ENCODE measurements around the gene PXDC1. TPM values are rescaled to one million over a fixed set of nuclear protein-coding genes. Genes with fewer than 3 reads are reported as not detected.

The PXDC1 gene
- total RNA-seq, 1 donor from 2014 or later, result 0.30 TPM

DNA sequence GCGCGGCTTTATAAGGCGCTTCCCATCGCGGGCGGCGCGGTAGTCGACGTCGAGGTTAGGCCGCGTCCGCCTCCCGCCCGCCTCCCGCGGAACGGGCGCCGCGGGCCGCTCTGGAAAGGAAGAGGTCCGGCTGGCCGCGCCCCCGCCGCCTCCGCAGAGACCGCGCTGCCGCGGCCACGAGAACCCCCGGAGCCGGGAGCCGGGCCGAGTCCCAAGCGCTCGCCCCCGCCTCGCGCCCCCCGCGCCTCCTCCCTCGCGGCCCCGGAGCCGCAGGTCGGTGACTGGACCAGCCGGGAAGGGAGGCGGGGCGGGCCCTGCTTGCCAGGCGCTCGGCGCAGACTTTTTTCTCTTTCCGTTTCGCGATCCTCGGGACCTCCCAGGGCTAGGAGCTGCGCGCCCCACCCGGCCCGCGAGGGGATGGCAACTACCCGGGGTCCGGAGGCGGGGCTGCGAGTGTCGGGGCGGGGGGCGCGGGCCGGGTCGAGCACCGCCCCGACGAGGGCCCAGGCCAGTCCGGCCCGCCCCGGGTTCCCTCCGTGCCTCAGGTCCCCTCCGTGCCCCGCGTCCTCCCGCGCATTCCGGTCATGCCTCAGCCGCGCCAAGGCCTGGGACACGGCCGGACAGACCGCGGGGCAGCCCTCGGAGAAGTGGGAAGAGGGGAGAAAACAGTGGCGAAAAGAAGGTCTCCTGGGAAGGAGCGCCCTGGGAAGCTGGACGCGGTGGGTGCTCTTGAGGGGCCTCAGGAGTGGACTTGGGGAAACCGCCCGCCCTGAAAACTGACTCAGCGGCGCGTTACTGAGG lies 417 bp upstream of the PXDC1 start:
- no peaks in the 10 kb centered on the region for H3K9me3 Mint-ChIP-seq
- H3K36me3 Mint-ChIP-seq (ENCODE audit: low read depth), result no peaks in the 10 kb centered on the region
- no peak overlapping the region for H3K27ac Mint-ChIP-seq
- intact Hi-C loops (cut with micrococcal nuclease), result no loop called here
- H3K4me1 Mint-ChIP-seq, result peaks cover 3% of the 10 kb centered on the region
- peak overlapping the region; percentile 41 for H3K4me3 Mint-ChIP-seq
- H3K27me3 Mint-ChIP-seq, result peaks cover 73% of the 10 kb centered on the region
- peak; percentile 88 for DNase-seq

DNA sequence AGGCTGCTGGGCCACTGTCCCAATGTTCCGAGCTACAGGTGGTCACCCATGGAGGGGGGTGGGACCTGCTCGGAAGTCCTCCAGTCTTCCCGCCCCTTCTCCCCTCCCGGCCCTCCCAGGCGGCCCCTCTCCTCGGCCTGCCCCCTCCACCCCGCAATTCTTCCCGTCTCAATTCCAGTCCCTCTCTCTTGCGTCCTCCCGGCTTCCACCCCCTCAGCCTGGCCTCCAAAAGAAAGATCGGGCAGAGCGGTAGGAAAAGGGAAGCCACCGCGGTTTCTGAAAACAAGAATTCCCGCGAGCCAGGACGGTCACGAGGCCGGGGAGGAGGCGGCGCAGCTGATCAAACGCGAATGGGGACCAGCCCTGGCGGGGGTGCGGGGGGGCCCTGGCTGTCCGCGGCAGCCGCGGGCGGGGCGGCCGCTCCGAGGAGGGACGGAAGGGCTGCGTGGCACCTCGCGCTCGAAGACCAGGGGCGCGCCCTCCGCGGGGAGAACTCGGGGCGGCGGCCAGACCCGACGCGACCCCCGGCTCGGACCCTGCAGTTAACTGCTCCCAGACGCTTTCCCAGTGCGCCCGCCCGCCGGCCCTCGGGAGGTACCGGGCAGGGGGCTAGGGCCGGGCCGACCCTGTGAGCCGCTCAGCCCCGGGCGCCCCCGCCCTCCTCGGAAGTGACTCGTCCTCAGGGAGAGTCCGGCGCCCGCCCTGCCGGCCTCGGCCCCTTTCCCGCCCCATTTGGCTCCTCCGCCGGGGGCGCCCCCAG lies 1.0 kb downstream of the PXDC1 start:
- Mint-ChIP-seq H3K36me3 (ENCODE audit: low read depth) (no peaks in the 10 kb centered on the region), H3K27me3 (peaks cover 62% of the 10 kb centered on the region), H3K4me1 (peaks cover 3% of the 10 kb centered on the region), H3K4me3 (peak overlapping the region; percentile 44), H3K27ac (no peak overlapping the region), H3K9me3 (no peaks in the 10 kb centered on the region)
- peak; percentile 63 for DNase-seq
- intact Hi-C loops (cut with micrococcal nuclease), result no loop called here

DNA sequence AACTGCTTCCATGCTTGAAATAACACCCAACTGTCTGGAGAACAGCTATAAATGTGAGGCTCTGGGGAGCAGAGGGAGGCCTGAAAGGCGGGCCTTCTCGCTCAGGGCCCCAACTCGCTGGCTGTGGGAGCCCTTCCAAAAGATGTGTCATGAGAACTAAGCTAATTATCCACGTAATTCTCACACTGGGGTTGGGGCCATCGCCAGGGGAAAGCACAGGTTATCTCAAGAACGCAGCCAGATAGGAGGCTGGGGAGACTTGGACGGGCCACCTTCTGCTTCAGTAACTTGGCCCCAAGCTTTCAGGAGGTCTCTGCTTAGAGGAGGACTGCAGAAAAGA lies 1.6 kb downstream of the PXDC1 start:
- intact Hi-C loops (cut with micrococcal nuclease), result loop anchor here (10.0 kb wide), 1 partner anchor 1185 kb away; no protein-coding TSS in a partner anchor
- Mint-ChIP-seq H3K4me1 (peaks cover 3% of the 10 kb centered on the region), H3K36me3 (ENCODE audit: low read depth) (no peaks in the 10 kb centered on the region), H3K4me3 (peak overlapping the region; percentile 44), H3K27me3 (peaks cover 60% of the 10 kb centered on the region), H3K27ac (no peak overlapping the region), H3K9me3 (no peaks in the 10 kb centered on the region)
- DNase-seq, result no peak

DNA sequence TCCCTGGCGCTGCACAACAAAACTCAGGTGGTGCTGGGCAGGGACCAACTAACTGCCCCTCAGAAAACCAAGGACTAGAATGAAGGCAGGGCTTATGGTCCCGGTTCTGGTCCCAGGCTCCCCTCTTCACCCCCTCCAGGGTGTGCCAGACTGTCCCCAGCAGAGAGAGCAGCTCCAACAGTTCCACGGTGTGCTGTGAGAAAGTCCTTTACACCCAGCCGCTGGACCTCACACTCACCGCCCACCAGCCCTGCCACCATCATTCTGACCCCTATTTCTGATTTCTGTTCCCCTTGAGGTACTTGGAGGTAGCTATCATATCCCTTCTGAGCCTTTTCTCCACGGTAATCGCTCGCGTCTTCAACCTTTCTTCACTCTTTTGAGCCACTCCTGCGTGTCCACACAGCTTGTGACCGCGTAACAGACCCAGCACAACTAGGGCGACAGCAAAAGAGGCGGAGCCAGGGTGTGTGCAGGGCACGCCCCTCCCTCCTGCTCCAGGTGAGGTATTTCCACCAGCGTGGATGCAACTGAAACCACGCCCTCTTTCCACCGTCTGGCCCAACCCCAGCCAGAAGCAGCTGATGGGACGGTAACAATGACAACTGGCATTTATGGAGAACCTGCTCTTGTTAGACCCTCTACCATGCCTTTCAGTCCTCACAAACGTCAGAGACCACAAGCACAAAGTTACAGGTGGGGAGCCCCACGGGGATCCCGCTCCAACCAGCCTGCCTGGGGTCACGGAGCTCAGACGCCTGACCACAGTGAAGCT lies 2.3 kb downstream of the PXDC1 start:
- H3K27me3 Mint-ChIP-seq, result peaks cover 53% of the 10 kb centered on the region
- no peak for DNase-seq
- no peaks in the 10 kb centered on the region for H3K9me3 Mint-ChIP-seq
- intact Hi-C loops (cut with micrococcal nuclease), result loop anchor here (10.0 kb wide), 1 partner anchor 1186 kb away; no protein-coding TSS in a partner anchor
- H3K27ac Mint-ChIP-seq, result no peak overlapping the region
- H3K4me3 Mint-ChIP-seq, result no peak overlapping the region
- H3K4me1 Mint-ChIP-seq, result peaks cover 3% of the 10 kb centered on the region
- H3K36me3 Mint-ChIP-seq (ENCODE audit: low read depth), result no peaks in the 10 kb centered on the region

DNA sequence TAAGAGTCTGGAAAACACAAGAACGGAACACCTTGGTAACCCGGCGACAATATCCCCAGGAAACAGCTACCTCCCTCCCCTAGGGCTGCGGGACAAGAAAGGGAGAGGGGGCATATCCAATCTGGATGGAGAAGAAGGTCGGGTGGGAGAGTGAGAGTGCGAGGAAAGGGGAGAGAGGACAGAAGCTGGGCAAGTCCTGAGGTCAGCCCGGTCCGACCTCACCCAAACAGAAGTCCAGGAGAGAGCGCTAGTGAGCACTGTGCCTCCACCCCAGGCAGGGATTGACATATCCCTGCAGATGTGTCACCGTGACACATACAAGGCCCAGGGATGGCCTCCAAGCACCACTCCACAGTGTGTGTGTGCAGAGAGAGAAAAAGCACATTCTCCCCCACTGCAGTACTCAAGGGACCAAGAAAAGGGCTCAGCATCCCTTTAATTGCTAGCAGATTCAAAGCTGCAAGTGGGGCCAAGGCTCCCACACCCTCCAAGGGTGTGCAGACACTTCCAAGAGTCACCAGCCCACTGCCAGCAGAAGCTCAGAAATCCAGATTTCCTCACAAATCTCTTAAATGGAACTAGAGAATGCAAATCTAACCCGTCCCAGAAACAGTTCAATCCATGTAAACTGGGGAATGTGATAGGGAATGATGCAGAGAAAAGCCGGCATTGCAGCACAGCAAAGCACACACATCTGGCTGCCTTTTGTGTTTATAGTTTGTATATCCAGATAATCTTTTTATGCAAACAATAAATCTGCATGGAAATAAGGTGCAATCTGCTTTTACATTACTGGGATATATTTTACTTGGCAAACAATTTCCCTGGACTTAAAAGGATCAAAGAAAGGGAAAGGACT lies 3.1 kb downstream of the PXDC1 start:
- no peaks in the 10 kb centered on the region for H3K36me3 Mint-ChIP-seq (ENCODE audit: low read depth)
- peaks cover 3% of the 10 kb centered on the region for H3K4me1 Mint-ChIP-seq
- no peak overlapping the region for H3K4me3 Mint-ChIP-seq
- no peak overlapping the region for H3K27ac Mint-ChIP-seq
- H3K27me3 Mint-ChIP-seq, result peaks cover 45% of the 10 kb centered on the region
- intact Hi-C loops (cut with micrococcal nuclease), result loop anchor here (10.0 kb wide), 1 partner anchor 1186 kb away; no protein-coding TSS in a partner anchor
- no peaks in the 10 kb centered on the region for H3K9me3 Mint-ChIP-seq
- peak; percentile 79 for DNase-seq

DNA sequence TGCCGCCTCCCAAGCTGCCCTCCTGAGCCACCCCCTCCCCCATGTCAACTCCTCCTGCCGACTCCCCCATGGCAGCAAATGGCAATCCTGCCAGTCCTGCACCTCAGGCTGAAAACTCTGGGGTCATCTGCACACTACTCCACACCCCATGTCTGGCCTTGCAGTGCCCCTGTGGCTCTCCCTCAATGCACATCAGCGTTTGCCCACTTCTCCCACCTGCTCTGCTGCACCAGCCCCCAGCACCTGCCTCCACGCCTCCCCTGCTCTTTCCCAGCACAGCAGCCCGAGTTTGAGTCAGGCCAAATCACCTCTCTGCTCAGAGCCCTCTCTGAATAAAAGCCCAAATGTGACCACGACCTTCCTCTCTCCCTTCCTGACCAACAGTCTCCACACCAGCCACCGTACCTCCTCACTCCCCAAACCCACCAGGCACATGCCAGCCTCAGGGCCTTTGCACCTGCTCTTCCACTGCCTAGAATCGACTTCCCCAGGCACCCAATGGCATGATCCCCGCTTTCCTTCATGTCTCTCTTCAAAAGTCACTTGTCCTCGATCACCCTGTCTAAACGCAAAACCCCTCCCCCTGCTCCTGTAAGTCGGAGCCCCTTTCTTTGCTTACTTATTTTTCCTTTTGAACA lies 4.3 kb downstream of the PXDC1 start:
- Mint-ChIP-seq H3K36me3 (ENCODE audit: low read depth) (no peaks in the 10 kb centered on the region), H3K27ac (no peak overlapping the region), H3K4me1 (peaks cover 6% of the 10 kb centered on the region), H3K27me3 (peaks cover 35% of the 10 kb centered on the region), H3K9me3 (no peaks in the 10 kb centered on the region), H3K4me3 (no peak overlapping the region)
- DNase-seq, result no peak
- intact Hi-C loops (cut with micrococcal nuclease), result loop anchor here (10.0 kb wide), 1 partner anchor 1188 kb away; no protein-coding TSS in a partner anchor

DNA sequence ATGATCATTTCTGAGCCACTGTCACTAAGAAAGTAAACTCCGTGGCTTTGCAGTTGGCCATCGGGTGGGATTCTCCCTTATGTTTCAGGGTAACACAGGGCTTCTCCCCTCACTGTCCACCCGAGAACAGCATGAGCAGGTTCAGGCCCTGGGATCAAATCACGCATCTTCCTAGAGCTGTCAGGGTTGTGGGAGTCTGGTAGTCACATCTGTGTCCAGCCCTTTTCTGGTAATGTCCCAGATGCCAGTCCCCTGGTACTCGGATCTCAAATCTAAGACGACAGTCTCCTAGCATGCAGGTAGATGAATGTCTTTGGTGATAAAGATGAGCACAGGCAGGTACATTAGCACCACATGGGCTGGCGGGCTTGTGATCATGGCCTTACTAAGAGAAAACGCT lies 4.8 kb downstream of the PXDC1 start:
- intact Hi-C loops (cut with micrococcal nuclease), result loop anchor here (10.0 kb wide), 1 partner anchor 1188 kb away; no protein-coding TSS in a partner anchor
- Mint-ChIP-seq H3K27ac (no peak overlapping the region), H3K4me1 (peaks cover 9% of the 10 kb centered on the region), H3K4me3 (no peak overlapping the region), H3K9me3 (no peaks in the 10 kb centered on the region), H3K36me3 (ENCODE audit: low read depth) (no peaks in the 10 kb centered on the region), H3K27me3 (peaks cover 40% of the 10 kb centered on the region)
- DNase-seq, result no peak

DNA sequence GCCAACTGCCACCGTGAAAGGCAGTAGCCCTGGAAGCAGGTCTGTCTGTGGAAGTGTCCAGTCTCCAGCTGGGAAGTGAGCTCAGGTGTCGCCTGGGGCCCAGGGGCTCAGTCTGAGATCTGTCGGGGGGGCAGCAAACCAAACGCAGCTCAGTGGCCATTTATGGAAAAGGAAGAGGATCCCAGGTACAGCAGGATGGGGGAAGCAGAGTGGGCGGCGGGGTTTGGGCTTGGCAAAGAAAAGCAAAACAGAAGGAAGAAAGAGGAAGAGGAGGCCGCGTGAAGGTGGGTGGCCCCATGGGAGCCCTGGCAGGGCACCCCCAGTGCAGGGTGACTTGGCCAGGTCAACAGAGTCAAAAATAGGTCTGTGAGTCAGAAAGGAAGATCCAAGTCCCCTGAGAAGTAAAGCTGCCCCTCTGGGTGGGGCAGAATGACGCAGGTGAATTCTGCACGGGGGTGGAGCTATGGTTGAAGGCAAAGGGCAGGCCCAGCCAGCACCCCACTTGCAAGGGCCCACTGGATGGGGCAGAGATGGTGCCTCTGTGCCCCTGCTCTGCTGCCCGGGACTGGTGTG lies 5.3 kb downstream of the PXDC1 start:
- Mint-ChIP-seq H3K4me1 (peaks cover 9% of the 10 kb centered on the region), H3K27ac (no peak overlapping the region), H3K9me3 (no peaks in the 10 kb centered on the region), H3K4me3 (no peak overlapping the region), H3K36me3 (ENCODE audit: low read depth) (no peaks in the 10 kb centered on the region), H3K27me3 (peaks cover 44% of the 10 kb centered on the region)
- intact Hi-C loops (cut with micrococcal nuclease), result loop anchor here (10.0 kb wide), 1 partner anchor 1189 kb away; no protein-coding TSS in a partner anchor
- DNase-seq, result no peak

DNA sequence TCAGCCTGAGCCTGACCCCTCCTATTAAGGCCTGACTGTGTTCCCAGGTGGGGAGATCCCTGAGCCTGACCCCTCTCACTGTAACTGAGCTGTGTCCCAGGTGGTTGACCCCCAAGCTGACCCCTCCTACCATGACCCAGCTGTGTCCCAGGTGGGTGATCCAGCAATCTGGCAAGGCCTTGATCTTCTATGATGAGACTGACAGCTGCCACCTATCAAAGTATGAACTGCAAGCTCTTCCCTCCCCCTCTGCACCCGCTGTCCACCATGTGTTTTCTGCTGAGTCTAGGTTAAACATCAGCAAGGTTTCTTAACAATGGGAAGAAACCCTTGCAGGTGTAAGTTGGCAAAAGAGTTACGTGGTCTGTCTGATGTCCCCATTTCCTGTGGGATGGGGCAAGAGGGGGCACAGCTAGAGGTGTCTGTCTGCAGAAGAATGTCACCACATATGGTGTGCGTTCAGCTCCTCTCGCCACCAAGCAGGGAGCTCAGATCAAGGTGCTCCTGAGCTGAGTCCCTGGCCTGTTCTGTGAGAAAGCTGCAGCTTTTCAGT lies 5.9 kb downstream of the PXDC1 start:
- peaks cover 9% of the 10 kb centered on the region for H3K4me1 Mint-ChIP-seq
- no peaks in the 10 kb centered on the region for H3K36me3 Mint-ChIP-seq (ENCODE audit: low read depth)
- intact Hi-C loops (cut with micrococcal nuclease), result loop anchor here (10.0 kb wide), 1 partner anchor 1189 kb away; no protein-coding TSS in a partner anchor
- no peak overlapping the region for H3K4me3 Mint-ChIP-seq
- H3K9me3 Mint-ChIP-seq, result no peaks in the 10 kb centered on the region
- H3K27ac Mint-ChIP-seq, result no peak overlapping the region
- DNase-seq, result no peak
- H3K27me3 Mint-ChIP-seq, result peaks cover 46% of the 10 kb centered on the region

DNA sequence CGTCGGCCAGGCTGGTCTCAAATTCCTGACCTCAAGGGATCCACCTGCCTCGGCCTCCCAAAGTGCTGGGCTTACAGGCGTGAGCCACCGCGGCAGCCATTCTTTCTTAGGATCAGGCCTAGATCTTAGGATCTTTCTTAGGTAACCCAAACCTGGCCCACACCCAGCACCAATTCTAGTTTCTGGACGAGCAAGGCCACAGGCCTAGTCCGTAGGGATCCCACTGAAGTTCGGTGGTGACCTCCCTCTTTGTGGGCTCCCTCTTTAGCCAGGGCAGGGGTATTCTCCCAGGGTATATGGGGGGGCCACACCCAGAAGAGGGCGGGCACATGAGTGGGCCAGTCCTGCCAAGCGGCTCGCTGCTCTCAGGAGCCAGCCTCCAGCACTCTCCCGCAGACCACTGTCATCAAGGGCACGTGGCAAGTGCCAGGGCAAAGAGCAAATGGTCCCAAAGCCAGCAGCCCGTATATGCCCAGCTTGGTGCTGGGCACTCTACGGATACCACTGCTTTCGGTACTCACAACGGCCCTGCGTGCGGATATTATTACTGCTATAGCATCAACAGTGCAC lies 6.5 kb downstream of the PXDC1 start:
- H3K4me1 Mint-ChIP-seq, result peaks cover 9% of the 10 kb centered on the region
- no peaks in the 10 kb centered on the region for H3K36me3 Mint-ChIP-seq (ENCODE audit: low read depth)
- H3K27me3 Mint-ChIP-seq, result peaks cover 45% of the 10 kb centered on the region
- intact Hi-C loops (cut with micrococcal nuclease), result loop anchor here (5.0 to 10.0 kb wide), 3 partner anchors 262 to 1190 kb away; no protein-coding TSS in a partner anchor
- no peak for DNase-seq
- no peak overlapping the region for H3K27ac Mint-ChIP-seq
- H3K4me3 Mint-ChIP-seq, result no peak overlapping the region
- no peaks in the 10 kb centered on the region for H3K9me3 Mint-ChIP-seq

DNA sequence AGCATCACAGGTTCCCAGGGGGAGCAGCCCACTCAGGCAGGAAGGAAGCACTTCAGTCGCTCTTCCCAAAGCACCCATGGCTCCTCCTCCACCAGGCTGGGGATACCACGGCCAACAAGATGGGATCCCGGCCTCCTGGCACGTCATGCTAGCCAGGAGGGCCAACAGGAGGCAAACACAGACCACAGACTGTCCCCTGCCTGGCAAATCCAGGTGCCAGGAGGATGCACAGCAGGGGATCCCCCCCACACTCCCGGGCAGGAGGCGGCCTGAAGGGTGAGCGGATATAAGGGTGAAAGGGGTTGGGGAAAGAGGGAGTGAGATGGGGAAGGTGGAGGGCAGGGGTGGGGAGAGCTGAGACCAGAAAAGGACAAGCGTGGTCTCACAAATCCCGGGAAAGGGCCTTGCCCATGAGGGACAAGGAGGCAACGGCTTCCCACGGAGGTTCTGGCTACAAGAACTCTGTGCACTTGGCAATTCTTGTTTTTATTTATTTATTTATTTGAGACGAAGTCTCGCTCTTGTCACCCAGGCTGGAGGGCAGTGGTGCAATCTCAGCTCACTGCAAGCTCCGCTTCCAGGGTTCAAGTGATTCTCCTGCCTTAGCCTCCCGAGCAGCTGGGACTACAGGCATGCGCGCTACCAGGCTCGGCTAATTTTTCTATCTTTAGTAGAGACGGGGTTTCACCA lies 7.2 kb downstream of the PXDC1 start:
- Mint-ChIP-seq H3K27ac (no peak overlapping the region), H3K36me3 (ENCODE audit: low read depth) (no peaks in the 10 kb centered on the region), H3K4me3 (no peak overlapping the region), H3K4me1 (peaks cover 9% of the 10 kb centered on the region), H3K9me3 (no peaks in the 10 kb centered on the region), H3K27me3 (peaks cover 39% of the 10 kb centered on the region)
- intact Hi-C loops (cut with micrococcal nuclease), result loop anchor here (5.0 to 10.0 kb wide), 3 partner anchors 263 to 1190 kb away; no protein-coding TSS in a partner anchor
- DNase-seq, result no peak

All from activated CD4-positive, alpha-beta T cell treated with anti-CD3 and anti-CD28 coated beads, Interleukin-2, amount 10 ng/mL, durations not matched to agents 24 days and 14 days (primary cell).